SK-N-SH (cell line): ENCODE measurements around the gene PPP1R1B.

Experiments used
- CTCF ChIP-seq: fragments of 200-600 bp; sonication (generic); IDR thresholded peaks from 2 replicates; pipeline ENCODE4 v1.6.1; 2017; ENCODE audit warnings: antibody characterized with exemption, mild to moderate bottlenecking, moderate library complexity
- FOXJ3 ChIP-seq: sonication (generic); formaldehyde crosslinking; IDR thresholded peaks from 2 replicates; pipeline ENCODE4 v1.5.1; 2020; ENCODE audit warnings: mild to moderate bottlenecking, missing genetic modification reagents
- MEF2A ChIP-seq: IDR thresholded peaks from 2 replicates; pipeline ENCODE4 v1.4.0; 2012; ENCODE audit warnings: low read depth, borderline replicate concordance

GRCh38 chr17:39596543-39597267 is 30.0 kb upstream of the PPP1R1B start:
- TF ChIP-seq CTCF = no peak
- no peak for TF ChIP-seq MEF2A
- no peak for TF ChIP-seq FOXJ3
